PFSK-1 (cell line): ENCODE results near the gene OR12D2.

ENCODE experiments used
- POLR2AphosphoS5 ChIP-seq: IDR thresholded peaks from 2 replicates; pipeline ENCODE4 v1.6.1; 2012; ENCODE audit warnings: low read depth, mild to moderate bottlenecking, control low read depth, low read length, moderate library complexity
- TAF1 ChIP-seq: IDR thresholded peaks from 2 replicates; pipeline ENCODE4 v1.6.1; 2012; ENCODE audit warnings: low read length, control low read depth, borderline replicate concordance; ENCODE audit not compliant: insufficient read depth

GRCh38 chr6:29355603-29356002 is 39.8 kb upstream of the OR12D2 start:
- no peak for TF ChIP-seq POLR2AphosphoS5
- TF ChIP-seq TAF1: no peak
